Measurements from ENCODE around the gene GNAO1.

DNA sequence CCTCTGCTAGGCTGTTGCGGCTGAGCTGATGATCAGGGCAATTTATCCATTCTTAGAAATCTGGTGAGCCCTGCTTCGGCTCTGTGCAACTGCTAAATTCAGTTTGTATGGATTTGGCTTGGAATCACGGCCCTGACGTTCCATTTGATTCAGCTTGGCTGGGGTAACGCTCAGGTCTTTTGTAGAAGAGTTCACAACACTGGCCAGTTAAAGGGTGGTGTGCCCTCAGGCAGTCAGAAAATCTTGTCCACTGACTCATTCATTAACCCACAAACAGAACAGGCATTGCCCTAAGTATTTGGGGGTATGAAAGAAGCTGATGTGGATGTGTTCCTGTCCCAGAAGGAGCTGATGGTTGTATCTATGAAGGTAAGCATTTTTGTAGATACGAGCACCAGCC is 53.9 kb downstream of the GNAO1 start:
- no peak for TF ChIP-seq POLR2A (IDR thresholded peaks at IDR 0.05)
- TF ChIP-seq, protein P1, sequence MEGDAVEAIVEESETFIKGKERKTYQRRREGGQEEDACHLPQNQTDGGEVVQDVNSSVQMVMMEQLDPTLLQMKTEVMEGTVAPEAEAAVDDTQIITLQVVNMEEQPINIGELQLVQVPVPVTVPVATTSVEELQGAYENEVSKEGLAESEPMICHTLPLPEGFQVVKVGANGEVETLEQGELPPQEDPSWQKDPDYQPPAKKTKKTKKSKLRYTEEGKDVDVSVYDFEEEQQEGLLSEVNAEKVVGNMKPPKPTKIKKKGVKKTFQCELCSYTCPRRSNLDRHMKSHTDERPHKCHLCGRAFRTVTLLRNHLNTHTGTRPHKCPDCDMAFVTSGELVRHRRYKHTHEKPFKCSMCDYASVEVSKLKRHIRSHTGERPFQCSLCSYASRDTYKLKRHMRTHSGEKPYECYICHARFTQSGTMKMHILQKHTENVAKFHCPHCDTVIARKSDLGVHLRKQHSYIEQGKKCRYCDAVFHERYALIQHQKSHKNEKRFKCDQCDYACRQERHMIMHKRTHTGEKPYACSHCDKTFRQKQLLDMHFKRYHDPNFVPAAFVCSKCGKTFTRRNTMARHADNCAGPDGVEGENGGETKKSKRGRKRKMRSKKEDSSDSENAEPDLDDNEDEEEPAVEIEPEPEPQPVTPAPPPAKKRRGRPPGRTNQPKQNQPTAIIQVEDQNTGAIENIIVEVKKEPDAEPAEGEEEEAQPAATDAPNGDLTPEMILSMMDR (IDR thresholded peaks at IDR 0.05), result no peak
